ENCODE results near the gene CH25H.
A peak's percentile ranks its signal among the peaks of the same experiment; 100 is the strongest.
"Not testable (repeated sequence)": the region's sequence is repeated elsewhere in the genome, so short reads cannot be mapped to it uniquely, and the experiment has no call there.

Gene CH25H

GRCh38 chr10:89207181-89207800 lies at the start of gene CH25H:
Gene CH25H, minus strand, starts transcription at chr10:89207317. Its CDS starts 25 bp downstream, at chr10:89207292.
- no peak for DNase-seq (ENCODE audit: low read depth)

- DNase-seq (ENCODE audit: low read depth): no peak
These were observed 49.2 kb upstream of the CH25H start for GRCh38 chr10:89256340-89256739.

- no peak for DNase-seq (ENCODE audit: low read depth)
These were observed 48.7 kb upstream of the CH25H start for GRCh38 chr10:89255793-89256192.

- not testable (repeated sequence) for DNase-seq (ENCODE audit: low read depth)
These were observed 48.0 kb upstream of the CH25H start for GRCh38 chr10:89255091-89255579.

- no peak for DNase-seq (ENCODE audit: low read depth)
These were observed 45.1 kb upstream of the CH25H start for GRCh38 chr10:89252225-89252585.

GRCh38 chr10:89251409-89252224 lies 44.5 kb upstream of the CH25H start, which contains the start of gene LIPA:
Gene LIPA, minus strand, starts transcription at chr10:89251775. Its CDS starts 4,127 bp downstream, at chr10:89247648.
- DNase-seq (ENCODE audit: low read depth): peak; percentile 93

GRCh38 chr10:89250865-89251408 lies 43.8 kb upstream of the CH25H start:
- DNase-seq (ENCODE audit: low read depth): no peak

GRCh38 chr10:89248990-89249389 lies 41.9 kb upstream of the CH25H start:
- no peak for DNase-seq (ENCODE audit: low read depth)

- not testable (repeated sequence) for DNase-seq (ENCODE audit: low read depth)
These were observed 40.5 kb upstream of the CH25H start for GRCh38 chr10:89247623-89248022.

- no peak for DNase-seq (ENCODE audit: low read depth)
These were observed 38.7 kb upstream of the CH25H start for GRCh38 chr10:89245802-89246201.

- no peak for DNase-seq (ENCODE audit: low read depth)
These were observed 35.9 kb upstream of the CH25H start for GRCh38 chr10:89242840-89243568.

- DNase-seq (ENCODE audit: low read depth): no peak
These were observed 35.2 kb upstream of the CH25H start for GRCh38 chr10:89242345-89242684.

GRCh38 chr10:89241486-89242344 lies 34.6 kb upstream of the CH25H start:
- DNase-seq (ENCODE audit: low read depth): no peak

- no peak for DNase-seq (ENCODE audit: low read depth)
These were observed 33.9 kb upstream of the CH25H start for GRCh38 chr10:89241026-89241425.

GRCh38 chr10:89240519-89240918 lies 33.4 kb upstream of the CH25H start:
- no peak for DNase-seq (ENCODE audit: low read depth)

- DNase-seq (ENCODE audit: low read depth): no peak
These were observed 32.0 kb upstream of the CH25H start for GRCh38 chr10:89238956-89239644.

GRCh38 chr10:89237849-89238248 lies 30.7 kb upstream of the CH25H start:
- no peak for DNase-seq (ENCODE audit: low read depth)

GRCh38 chr10:89236226-89236797 lies 29.2 kb upstream of the CH25H start:
- DNase-seq (ENCODE audit: low read depth): no peak

GRCh38 chr10:89235073-89235798 lies 28.1 kb upstream of the CH25H start:
- no peak for DNase-seq (ENCODE audit: low read depth)

GRCh38 chr10:89233033-89233432 lies 25.9 kb upstream of the CH25H start:
- DNase-seq (ENCODE audit: low read depth): no peak
